GM20431 (cell line): Measurements from ENCODE around the gene ATP6V1G1.

Experiments used
- in situ Hi-C: fragments of 300-500 bp; cut with MseI, MboI; formaldehyde crosslinking; loops from one replicate; pipeline ENCODE4 v1.15.0; 2020; ENCODE audit warnings: low sequenced_read_pairs; ENCODE audit not compliant: unreplicated experiment

ATP6V1G1 gene

DNA sequence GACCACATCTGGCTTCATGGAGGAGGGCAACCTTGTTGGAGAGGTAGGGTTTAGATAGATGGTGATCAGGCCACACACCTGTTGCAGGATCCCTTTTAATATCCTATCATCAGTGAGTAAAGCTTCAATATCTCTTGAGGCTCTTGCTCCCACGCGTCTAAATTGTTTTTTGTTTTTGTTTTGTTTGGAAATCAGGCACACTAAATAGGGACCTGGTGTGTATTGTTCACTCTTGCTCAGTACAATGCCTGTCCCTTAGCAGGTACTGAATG is 20.9 kb downstream of the ATP6V1G1 start:
- in situ Hi-C loops, result no loop called here

GRCh38 chr9:114611516-114612271 is 24.1 kb downstream of the ATP6V1G1 start:
- in situ Hi-C loops, result no loop called here

DNA sequence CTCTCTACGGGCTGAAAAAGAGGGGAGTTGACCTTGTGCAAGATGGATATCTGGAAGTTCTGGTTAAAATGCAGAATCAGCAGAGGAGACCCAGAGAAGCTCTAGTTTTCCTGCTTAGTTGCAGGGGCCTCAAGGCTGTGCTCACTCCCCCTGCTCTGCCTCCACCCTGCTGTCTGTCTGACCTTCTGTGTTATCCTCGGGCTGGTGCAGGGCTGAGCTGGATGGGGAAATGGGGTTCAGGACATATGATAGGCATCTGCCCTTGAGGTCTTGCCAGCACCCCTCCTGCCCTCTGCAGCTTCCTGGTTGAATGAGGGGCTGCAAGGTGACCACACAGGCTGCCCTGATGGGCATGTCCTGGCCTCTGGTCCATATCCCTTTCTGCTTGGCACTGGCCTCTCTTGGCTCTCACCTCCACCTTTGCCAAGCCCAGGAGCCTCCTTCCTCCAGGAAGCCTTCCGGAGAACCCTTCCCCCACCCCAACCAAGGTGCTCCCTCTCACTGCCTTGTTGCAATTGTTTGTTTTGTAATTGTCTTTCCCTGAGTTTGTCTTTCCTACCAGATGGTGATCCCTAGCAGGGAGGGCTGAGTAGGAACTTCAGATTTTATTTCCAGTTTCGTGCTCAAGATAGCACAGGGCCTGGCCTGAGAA is 24.8 kb downstream of the ATP6V1G1 start:
- in situ Hi-C loops, result no loop called here

GRCh38 chr9:114613087-114613486 is 25.5 kb downstream of the ATP6V1G1 start:
- in situ Hi-C loops, result no loop called here

- in situ Hi-C loops, result no loop called here
Observed at GRCh38 chr9:114613919-114614318, 26.4 kb downstream of the ATP6V1G1 start.

DNA sequence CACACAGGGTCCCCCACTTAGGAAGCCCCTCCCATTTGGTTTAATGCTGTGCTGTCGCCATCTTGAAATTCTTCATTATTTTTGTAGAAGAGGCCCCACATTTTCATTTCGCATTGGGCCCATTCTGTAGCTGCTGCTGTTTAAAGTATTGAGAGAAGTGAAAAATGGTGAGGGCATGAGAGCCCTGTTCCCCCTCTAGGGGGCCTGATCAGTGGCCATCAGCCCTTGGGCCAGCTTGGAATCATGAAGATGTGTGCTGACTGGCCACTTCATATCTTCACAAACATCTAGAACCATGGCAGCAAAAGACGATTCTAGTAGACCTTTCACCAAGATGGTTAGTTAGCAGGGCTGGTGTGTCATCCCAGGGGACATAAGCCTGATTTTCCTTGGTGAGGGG is 26.8 kb downstream of the ATP6V1G1 start:
- in situ Hi-C loops, result no loop called here

- in situ Hi-C loops, result no loop called here
Observed at GRCh38 chr9:114616684-114617520, 29.3 kb downstream of the ATP6V1G1 start.

GRCh38 chr9:114619191-114619761 is 31.7 kb downstream of the ATP6V1G1 start:
- in situ Hi-C loops, result no loop called here

DNA sequence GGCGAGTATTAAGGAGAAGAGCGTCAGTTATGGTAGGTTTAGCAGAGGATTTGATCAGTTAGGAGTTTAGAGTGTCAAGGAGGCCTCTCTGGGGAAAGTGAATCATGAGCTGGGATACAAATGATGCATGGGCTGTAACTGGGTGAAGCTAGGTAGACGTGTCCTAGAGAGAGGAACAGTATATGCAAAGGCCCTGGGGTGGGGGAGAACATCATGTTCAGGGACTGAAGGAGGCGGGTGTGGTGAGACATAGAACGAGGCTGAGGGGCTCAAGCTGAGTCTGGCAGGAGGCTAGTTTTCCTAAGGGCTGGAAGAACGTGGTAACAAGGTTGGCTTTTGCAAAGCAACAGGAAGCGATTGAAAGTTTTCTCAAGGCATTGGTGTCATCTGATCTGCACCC is 34.0 kb downstream of the ATP6V1G1 start:
- in situ Hi-C loops, result no loop called here

GRCh38 chr9:114621975-114622609 is 34.5 kb downstream of the ATP6V1G1 start:
- in situ Hi-C loops, result no loop called here

GRCh38 chr9:114624677-114625076 is 37.1 kb downstream of the ATP6V1G1 start:
- in situ Hi-C loops, result no loop called here

DNA sequence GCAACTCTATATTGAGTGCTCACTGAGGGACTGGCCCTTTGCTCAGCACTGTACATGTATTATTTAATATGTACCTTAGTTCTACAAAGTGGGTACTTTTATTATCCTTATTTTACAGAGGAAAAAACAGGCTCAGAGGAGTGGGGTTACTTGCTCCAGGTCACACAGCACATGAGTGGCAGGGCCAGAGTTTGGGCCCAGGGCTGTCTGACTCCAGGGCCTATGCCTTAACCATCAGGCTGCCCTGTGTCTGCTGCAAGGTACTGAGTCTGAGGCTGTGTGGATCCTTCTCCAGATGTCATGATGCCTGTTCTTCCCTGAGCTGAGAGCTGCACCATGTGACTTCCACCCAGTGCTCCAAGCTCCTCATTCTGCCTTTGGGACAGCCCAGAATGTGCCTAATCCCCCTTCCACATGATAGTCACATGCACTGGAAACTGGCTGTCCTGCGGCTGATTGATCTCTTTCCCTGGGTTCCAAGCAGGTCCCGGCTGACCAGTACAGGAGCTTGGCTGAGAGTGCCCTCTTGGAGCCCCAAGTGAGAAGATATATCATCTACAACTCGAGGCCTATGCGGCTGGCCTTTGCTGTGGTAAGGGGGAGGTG is 38.9 kb downstream of the ATP6V1G1 start:
- in situ Hi-C loops, result no loop called here

GRCh38 chr9:114627553-114627952 is 40.0 kb downstream of the ATP6V1G1 start:
- in situ Hi-C loops, result no loop called here

DNA sequence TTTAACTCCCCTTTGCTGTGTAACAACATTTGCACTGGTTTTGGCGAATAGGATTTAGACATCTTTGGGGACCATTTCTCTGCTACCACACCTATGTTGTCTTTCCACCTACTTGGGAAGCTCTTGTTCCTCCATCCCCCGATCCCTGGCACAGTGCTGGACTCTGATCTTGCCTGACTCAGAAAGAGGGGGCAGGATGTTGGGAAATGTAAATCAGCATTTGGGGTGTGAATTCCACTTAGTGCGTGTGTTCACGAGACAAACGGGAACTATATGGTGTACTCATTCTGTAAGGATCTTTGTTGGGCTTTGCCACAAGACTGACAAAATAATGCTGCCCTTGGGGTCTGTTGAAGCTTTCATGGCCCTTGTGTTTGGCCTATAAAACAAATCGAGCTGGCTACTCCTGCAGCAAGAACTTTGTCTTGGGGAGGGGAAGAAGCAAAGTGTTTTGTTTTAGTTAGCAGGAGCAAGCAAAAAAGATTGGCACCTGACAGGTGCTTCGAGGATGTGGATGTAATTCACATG is 42.1 kb downstream of the ATP6V1G1 start:
- in situ Hi-C loops, result no loop called here

GRCh38 chr9:114631166-114631565 is 43.6 kb downstream of the ATP6V1G1 start:
- in situ Hi-C loops, result no loop called here

DNA sequence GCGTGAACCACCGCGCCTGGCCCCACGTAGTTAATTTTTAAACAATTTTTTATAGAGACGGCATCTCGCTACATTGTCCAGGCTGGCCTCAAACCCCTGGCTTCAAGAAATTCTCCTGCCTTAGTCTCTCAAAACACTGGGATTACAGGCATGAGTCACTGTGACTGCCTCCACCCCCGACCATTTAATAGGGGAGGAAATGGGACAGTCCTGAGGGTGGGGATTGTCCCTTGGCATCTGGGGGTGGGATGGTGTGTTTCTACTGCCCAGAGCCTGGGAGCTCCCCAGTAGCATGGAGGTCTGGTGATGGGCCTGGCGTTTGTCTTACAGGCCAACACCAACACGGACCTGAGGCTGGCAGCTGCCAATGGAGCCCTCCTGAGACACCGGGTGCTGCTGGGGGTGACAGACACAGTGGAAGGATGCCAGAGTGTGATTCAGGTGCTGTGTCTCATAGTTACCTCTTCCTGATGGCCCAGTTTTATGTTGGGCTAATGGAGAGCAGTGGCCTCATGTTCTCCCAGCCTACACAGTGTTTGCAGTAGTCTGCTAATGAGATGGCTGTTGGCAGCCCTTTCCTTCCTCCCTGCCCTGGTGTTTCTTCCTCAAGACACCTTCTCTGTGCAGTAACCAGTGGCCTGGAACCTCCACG is 46.0 kb downstream of the ATP6V1G1 start:
- in situ Hi-C loops, result no loop called here

GRCh38 chr9:114634387-114634786 is 46.8 kb downstream of the ATP6V1G1 start:
- in situ Hi-C loops, result no loop called here

GRCh38 chr9:114638404-114638803 is 50.8 kb downstream of the ATP6V1G1 start:
- in situ Hi-C loops, result no loop called here

- in situ Hi-C loops, result no loop called here
Observed at GRCh38 chr9:114641967-114642366, 54.4 kb downstream of the ATP6V1G1 start.
